Measurements from ENCODE around the gene DUSP10. TPM values are rescaled to one million over a fixed set of nuclear protein-coding genes. Genes with fewer than 3 reads are reported as not detected.

The DUSP10 gene
- total RNA-seq, 4 donors from 2014 or later, result 1.6 to 7.2 (median 4.9) TPM

GRCh38 chr1:221708076-221708571 is 33.8 kb downstream of the DUSP10 start:
- H3K27ac ChIP-seq, result peak overlapping the region; percentile 71 to 79 (median 74)
- intact Hi-C loops (cut with DNase I; ENCODE audit: low total_unique reads) (no loop called here), in situ Hi-C loops (cut with MboI; ENCODE audit: low pct_ligation_motif_present in 1 of 4, low pct_unique_long_range_greater_than_20kb in 1 of 4, low sequenced_read_pairs in 3 of 4) (no loop called here)
- H3K27me3 ChIP-seq, result no peaks in the 10 kb centered on the region
- 0 to 55% methylated on average over 1 to 5 of the region's 5 CpGs for WGBS, 2 donors (ENCODE audit: low coverage in 1 of 2)
- no peaks in the 10 kb centered on the region for H3K9me3 ChIP-seq
- H3K4me1 ChIP-seq, result peaks cover 8 to 75% (median 33%) of the 10 kb centered on the region in 4 donors
- DNase-seq, result no peak
- no peak overlapping the region for H3K4me3 ChIP-seq
- H3K36me3 ChIP-seq, result no peaks in the 10 kb centered on the region
- TF ChIP-seq, protein P1, sequence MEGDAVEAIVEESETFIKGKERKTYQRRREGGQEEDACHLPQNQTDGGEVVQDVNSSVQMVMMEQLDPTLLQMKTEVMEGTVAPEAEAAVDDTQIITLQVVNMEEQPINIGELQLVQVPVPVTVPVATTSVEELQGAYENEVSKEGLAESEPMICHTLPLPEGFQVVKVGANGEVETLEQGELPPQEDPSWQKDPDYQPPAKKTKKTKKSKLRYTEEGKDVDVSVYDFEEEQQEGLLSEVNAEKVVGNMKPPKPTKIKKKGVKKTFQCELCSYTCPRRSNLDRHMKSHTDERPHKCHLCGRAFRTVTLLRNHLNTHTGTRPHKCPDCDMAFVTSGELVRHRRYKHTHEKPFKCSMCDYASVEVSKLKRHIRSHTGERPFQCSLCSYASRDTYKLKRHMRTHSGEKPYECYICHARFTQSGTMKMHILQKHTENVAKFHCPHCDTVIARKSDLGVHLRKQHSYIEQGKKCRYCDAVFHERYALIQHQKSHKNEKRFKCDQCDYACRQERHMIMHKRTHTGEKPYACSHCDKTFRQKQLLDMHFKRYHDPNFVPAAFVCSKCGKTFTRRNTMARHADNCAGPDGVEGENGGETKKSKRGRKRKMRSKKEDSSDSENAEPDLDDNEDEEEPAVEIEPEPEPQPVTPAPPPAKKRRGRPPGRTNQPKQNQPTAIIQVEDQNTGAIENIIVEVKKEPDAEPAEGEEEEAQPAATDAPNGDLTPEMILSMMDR (IDR thresholded peaks at IDR 0.05), result no peak
- no peak for TF ChIP-seq EP300 (IDR thresholded peaks at IDR 0.05; ENCODE audit: low read depth)
- peak in 2 of 3 donors; percentile 49 to 62 for TF ChIP-seq POLR2AphosphoS5 (IDR thresholded peaks at IDR 0.05)

- Histone ChIP-seq H3K27ac (peak overlapping the region; percentile 71 to 79 (median 74)), H3K27me3 (no peaks in the 10 kb centered on the region), H3K4me1 (peaks cover 5 to 66% (median 33%) of the 10 kb centered on the region in 4 donors), H3K4me3 (no peak overlapping the region), H3K36me3 (peaks cover 0 to 4% (median 0%) of the 10 kb centered on the region in 4 donors), H3K9me3 (no peaks in the 10 kb centered on the region)
- in situ Hi-C loops (cut with MboI; ENCODE audit: low pct_ligation_motif_present in 1 of 4, low pct_unique_long_range_greater_than_20kb in 1 of 4, low sequenced_read_pairs in 3 of 4), result no loop called here
- WGBS, 2 donors (ENCODE audit: low coverage in 1 of 2), result 74 to 87% methylated on average over 7 of the region's 7 CpGs
- no peak for DNase-seq
- peak; percentile 40 to 63 (median 60) for TF ChIP-seq POLR2AphosphoS5 (IDR thresholded peaks at IDR 0.05)
- TF ChIP-seq POLR2A (IDR thresholded peaks at IDR 0.05), result no peak
- TF ChIP-seq EP300 (IDR thresholded peaks at IDR 0.05; ENCODE audit: low read depth), result peak; percentile 58
- intact Hi-C loops (cut with DNase I; ENCODE audit: low total_unique reads), result no loop called here
Observed at GRCh38 chr1:221706876-221707582, 34.9 kb downstream of the DUSP10 start.

- Histone ChIP-seq H3K36me3 (peaks cover 0 to 8% (median 0%) of the 10 kb centered on the region in 4 donors), H3K4me3 (no peak overlapping the region), H3K4me1 (peaks cover 5 to 57% (median 33%) of the 10 kb centered on the region in 4 donors), H3K9me3 (no peaks in the 10 kb centered on the region), H3K27ac (peak overlapping the region; percentile 71 to 79 (median 74)), H3K27me3 (no peaks in the 10 kb centered on the region)
- TF ChIP-seq EP300 (IDR thresholded peaks at IDR 0.05; ENCODE audit: low read depth), result no peak
- TF ChIP-seq POLR2AphosphoS5 (IDR thresholded peaks at IDR 0.05), result no peak
- TF ChIP-seq, protein P1 (IDR thresholded peaks at IDR 0.05), result no peak
- TF ChIP-seq POLR2A (IDR thresholded peaks at IDR 0.05), result no peak
- DNase-seq, result no peak
- in situ Hi-C loops (cut with MboI; ENCODE audit: low pct_ligation_motif_present in 1 of 4, low pct_unique_long_range_greater_than_20kb in 1 of 4, low sequenced_read_pairs in 3 of 4), result no loop called here
- WGBS, 2 donors (ENCODE audit: low coverage in 1 of 2), result 97 to 100% methylated on average over 9 to 12 of the region's 12 CpGs
- intact Hi-C loops (cut with DNase I; ENCODE audit: low total_unique reads), result no loop called here
Observed at GRCh38 chr1:221706191-221706590, 35.7 kb downstream of the DUSP10 start.

DNA sequence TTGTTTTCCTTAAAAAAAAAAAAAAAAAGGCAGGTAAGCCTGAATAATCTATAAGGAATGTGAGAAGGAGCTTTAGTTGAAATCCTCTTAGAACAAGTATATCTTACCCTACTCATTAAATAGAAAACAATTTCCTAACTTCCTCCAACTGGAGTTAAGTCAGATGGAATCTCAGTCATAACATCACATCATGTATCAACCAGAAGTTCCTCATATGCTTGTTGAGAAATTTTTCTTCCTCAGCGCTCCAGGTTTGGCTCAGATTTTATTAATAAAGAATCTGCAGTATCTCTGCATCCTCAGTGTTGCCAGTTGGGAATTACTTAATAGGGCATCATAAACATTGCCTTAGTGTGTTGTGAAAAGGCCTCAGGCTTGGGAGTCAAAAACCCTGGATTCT is 37.6 kb downstream of the DUSP10 start:
- Histone ChIP-seq H3K27ac (peak overlapping the region; percentile 52 to 79 (median 74)), H3K9me3 (no peaks in the 10 kb centered on the region), H3K36me3 (peaks cover 0 to 8% (median 0%) of the 10 kb centered on the region in 4 donors), H3K4me3 (no peak overlapping the region), H3K27me3 (no peaks in the 10 kb centered on the region), H3K4me1 (peaks cover 5 to 39% (median 17%) of the 10 kb centered on the region in 4 donors)
- no peak for DNase-seq
- 74 to 86% methylated on average over 1 of the region's 1 CpG for whole genome bisulfite sequencing, 2 donors (ENCODE audit: low coverage in 1 of 2)
- in situ Hi-C loops (cut with MboI; ENCODE audit: low pct_ligation_motif_present in 1 of 4, low pct_unique_long_range_greater_than_20kb in 1 of 4, low sequenced_read_pairs in 3 of 4), result no loop called here
- TF ChIP-seq, protein P1 (IDR thresholded peaks at IDR 0.05), result no peak
- no peak for TF ChIP-seq EP300 (IDR thresholded peaks at IDR 0.05; ENCODE audit: low read depth)
- TF ChIP-seq POLR2AphosphoS5 (IDR thresholded peaks at IDR 0.05), result peak in 1 of 3 donors; percentile 11
- no peak for TF ChIP-seq POLR2A (IDR thresholded peaks at IDR 0.05)
- intact Hi-C loops (cut with DNase I; ENCODE audit: low total_unique reads), result no loop called here
